ENCODE measurements around the gene MAP3K14.

The MAP3K14 gene

GRCh38 chr17:45277216-45277849 lies 39.5 kb downstream of the MAP3K14 start:
- DNase-seq = peak; percentile 92 to 97

GRCh38 chr17:45276031-45276430 lies 40.8 kb downstream of the MAP3K14 start:
- DNase-seq = no peak

GRCh38 chr17:45274033-45274432 lies 42.8 kb downstream of the MAP3K14 start:
- no peak for DNase-seq

GRCh38 chr17:45273551-45273957 lies 43.3 kb downstream of the MAP3K14 start:
- no peak for DNase-seq

GRCh38 chr17:45271603-45272002 lies 45.2 kb downstream of the MAP3K14 start:
- DNase-seq = no peak

- peak; percentile 38 for DNase-seq
These were observed 45.9 kb downstream of the MAP3K14 start for GRCh38 chr17:45270828-45271418.

GRCh38 chr17:45269912-45270311 lies 46.9 kb downstream of the MAP3K14 start:
- DNase-seq = no peak

- DNase-seq = no peak
These were observed 49.3 kb downstream of the MAP3K14 start for GRCh38 chr17:45267436-45268055.

GRCh38 chr17:45266372-45266926 lies 50.4 kb downstream of the MAP3K14 start:
- DNase-seq = no peak

GRCh38 chr17:45265821-45266220 lies 51.0 kb downstream of the MAP3K14 start:
- DNase-seq = no peak

- no peak for DNase-seq
These were observed 51.8 kb downstream of the MAP3K14 start for GRCh38 chr17:45264988-45265387.

GRCh38 chr17:45264430-45264829 lies 52.4 kb downstream of the MAP3K14 start:
- no peak for DNase-seq

GRCh38 chr17:45263477-45263860 lies 53.4 kb downstream of the MAP3K14 start:
- no peak for DNase-seq

GRCh38 chr17:45262516-45263476 lies 54.0 kb downstream of the MAP3K14 start:
- DNase-seq = no peak

- DNase-seq = peak; percentile 42 to 51
These were observed 55.0 kb downstream of the MAP3K14 start, which contains the start of gene SPATA32 for GRCh38 chr17:45261577-45262515. SPATA32 (minus strand) TSS chr17:45262094; CDS start chr17:45262016, 78 bp downstream.

GRCh38 chr17:45260204-45260783 lies 56.5 kb downstream of the MAP3K14 start:
- no peak for DNase-seq

GRCh38 chr17:45258981-45259380 lies 57.8 kb downstream of the MAP3K14 start:
- DNase-seq = peak in 1 of 2 experiments; percentile 6

GRCh38 chr17:45257115-45257514 lies 59.7 kb downstream of the MAP3K14 start:
- DNase-seq = no peak

GRCh38 chr17:45256114-45256966 lies 60.5 kb downstream of the MAP3K14 start:
- peak; percentile 61 to 63 for DNase-seq

- DNase-seq = no peak
These were observed 61.5 kb downstream of the MAP3K14 start for GRCh38 chr17:45255358-45255757.
